ENCODE data around the gene TMC2.

The TMC2 gene

GRCh38 chr20:2545594-2545993 is 9.2 kb downstream of the TMC2 start:
- H3K4me3 ChIP-seq (ENCODE audit: insufficient read depth, low read length, poor library complexity, severe bottlenecking), result no peak overlapping the region
- no peaks in the 10 kb centered on the region for H3K79me2 ChIP-seq (ENCODE audit: insufficient read depth, low read length)
- H3F3A ChIP-seq (ENCODE audit: insufficient read depth), result no peaks in the 10 kb centered on the region
- H3K27me3 ChIP-seq (ENCODE audit: low read length), result no peaks in the 10 kb centered on the region
- H3K9me3 ChIP-seq (ENCODE audit: insufficient read depth, low read length), result no peaks in the 10 kb centered on the region
- H4K20me1 ChIP-seq (ENCODE audit: low read depth, low read length), result no peaks in the 10 kb centered on the region
- H3K9ac ChIP-seq (ENCODE audit: low read length), result no peak overlapping the region
- H3K9me2 ChIP-seq (replicated peaks; ENCODE audit: insufficient read depth, low read length), result no peaks in the 10 kb centered on the region
- no peak overlapping the region for H3K4me2 ChIP-seq (ENCODE audit: low read depth, low read length, poor library complexity, severe bottlenecking)
- H3K27ac ChIP-seq (ENCODE audit: low read depth, low read length), result no peak overlapping the region
- no peak overlapping the region for H2AFZ ChIP-seq (ENCODE audit: low read depth, low read length, severe bottlenecking)
- no peaks in the 10 kb centered on the region for H3K36me3 ChIP-seq (ENCODE audit: low read length)
- no peak for TF ChIP-seq CTCF (IDR thresholded peaks at IDR 0.05; ENCODE audit: insufficient read depth, low read length, poor library complexity, severe bottlenecking)
- no peak for TF ChIP-seq EZH2phosphoT487 (conservative IDR thresholded peaks at IDR 0.05; ENCODE audit: low read length)

GRCh38 chr20:2557873-2558580 is 21.7 kb downstream of the TMC2 start:
- Histone ChIP-seq H3K36me3 (ENCODE audit: low read length) (no peaks in the 10 kb centered on the region), H3K4me2 (ENCODE audit: low read depth, low read length, poor library complexity, severe bottlenecking) (no peak overlapping the region), H3K27me3 (ENCODE audit: low read length) (no peaks in the 10 kb centered on the region), H3K9me3 (ENCODE audit: insufficient read depth, low read length) (no peaks in the 10 kb centered on the region), H4K20me1 (ENCODE audit: low read depth, low read length) (no peaks in the 10 kb centered on the region), H3K27ac (ENCODE audit: low read depth, low read length) (no peak overlapping the region), H2AFZ (ENCODE audit: low read depth, low read length, severe bottlenecking) (no peak overlapping the region), H3K4me3 (ENCODE audit: insufficient read depth, low read length, poor library complexity, severe bottlenecking) (no peak overlapping the region), H3K9me2 (replicated peaks; ENCODE audit: insufficient read depth, low read length) (no peaks in the 10 kb centered on the region), H3K9ac (ENCODE audit: low read length) (no peak overlapping the region), H3K79me2 (ENCODE audit: insufficient read depth, low read length) (no peaks in the 10 kb centered on the region), H3F3A (ENCODE audit: insufficient read depth) (no peaks in the 10 kb centered on the region)
- TF ChIP-seq EZH2phosphoT487 (conservative IDR thresholded peaks at IDR 0.05; ENCODE audit: low read length), result no peak
- TF ChIP-seq CTCF (IDR thresholded peaks at IDR 0.05; ENCODE audit: insufficient read depth, low read length, poor library complexity, severe bottlenecking), result no peak

GRCh38 chr20:2558581-2559278 is 22.4 kb downstream of the TMC2 start:
- Histone ChIP-seq H2AFZ (ENCODE audit: low read depth, low read length, severe bottlenecking) (no peak overlapping the region), H3K27me3 (ENCODE audit: low read length) (no peaks in the 10 kb centered on the region), H3K4me3 (ENCODE audit: insufficient read depth, low read length, poor library complexity, severe bottlenecking) (no peak overlapping the region), H3K79me2 (ENCODE audit: insufficient read depth, low read length) (no peaks in the 10 kb centered on the region), H3K9ac (ENCODE audit: low read length) (no peak overlapping the region), H3K4me2 (ENCODE audit: low read depth, low read length, poor library complexity, severe bottlenecking) (no peak overlapping the region), H4K20me1 (ENCODE audit: low read depth, low read length) (no peaks in the 10 kb centered on the region), H3K9me2 (replicated peaks; ENCODE audit: insufficient read depth, low read length) (no peaks in the 10 kb centered on the region), H3K36me3 (ENCODE audit: low read length) (no peaks in the 10 kb centered on the region), H3F3A (ENCODE audit: insufficient read depth) (no peaks in the 10 kb centered on the region), H3K9me3 (ENCODE audit: insufficient read depth, low read length) (no peaks in the 10 kb centered on the region), H3K27ac (ENCODE audit: low read depth, low read length) (no peak overlapping the region)
- TF ChIP-seq EZH2phosphoT487 (conservative IDR thresholded peaks at IDR 0.05; ENCODE audit: low read length), result no peak
- no peak for TF ChIP-seq CTCF (IDR thresholded peaks at IDR 0.05; ENCODE audit: insufficient read depth, low read length, poor library complexity, severe bottlenecking)
